Measurements from ENCODE around the gene ANKLE1. TPM values are rescaled to one million over a fixed set of nuclear protein-coding genes. Genes with fewer than 3 reads are reported as not detected.

Gene ANKLE1
- total RNA-seq, 1 experiment from 2014 or later = 0.16 TPM

DNA sequence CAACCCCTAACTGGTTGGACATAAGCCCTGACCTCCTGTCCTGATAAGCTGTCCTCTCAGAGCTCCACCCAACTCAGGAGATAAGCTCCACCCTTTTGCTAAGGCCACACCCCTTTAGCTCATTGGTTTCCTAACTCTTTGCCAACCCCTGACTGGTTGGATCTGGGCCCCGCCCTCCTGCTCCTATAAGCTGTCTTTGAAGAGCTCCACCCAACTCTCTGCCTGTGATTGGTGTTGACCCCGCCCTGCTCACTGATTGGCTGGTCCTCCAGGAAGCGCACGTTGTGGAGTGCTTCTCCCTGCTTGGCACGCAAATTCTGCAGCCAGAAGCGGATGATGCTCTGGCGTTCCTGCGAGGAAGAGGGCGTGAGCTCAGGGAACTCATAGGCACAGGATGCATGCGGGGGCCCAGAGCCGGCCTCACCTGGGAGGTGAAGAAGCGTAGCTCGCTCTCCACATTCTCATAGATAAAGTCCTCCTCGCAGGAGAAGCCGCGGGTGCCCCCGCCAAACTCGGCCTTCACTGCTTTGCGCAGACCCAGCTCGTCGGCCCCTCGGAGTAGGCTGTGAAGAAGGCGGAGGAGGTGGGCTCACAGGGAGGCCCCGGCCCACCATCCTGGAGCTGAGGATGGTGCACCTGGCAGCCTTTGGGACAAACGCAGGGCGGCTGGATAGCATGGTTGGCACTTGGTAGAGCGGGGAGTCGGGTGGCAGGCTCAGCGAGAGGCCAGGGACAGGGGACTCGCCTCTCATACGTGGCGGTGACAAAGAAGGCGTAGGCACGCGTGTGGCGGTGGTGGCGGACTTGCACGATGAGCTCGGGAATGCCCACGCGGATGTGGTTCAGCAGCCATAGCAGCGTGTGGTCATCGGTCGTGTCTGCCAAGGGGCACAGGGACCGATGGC lies 51.2 kb downstream of the ANKLE1 start:
- H3K36me3 Mint-ChIP-seq (ENCODE audit: insufficient read depth, unreplicated experiment) = peaks cover 23% of the 10 kb centered on the region
- no peaks in the 10 kb centered on the region for H3K9me3 Mint-ChIP-seq (ENCODE audit: unreplicated experiment)
- no TSS peak for BruUV-seq (replicated peaks)
- intact Hi-C loops (cut with micrococcal nuclease) = no loop called here
- H3K27ac Mint-ChIP-seq (ENCODE audit: low read depth, unreplicated experiment) = no peak overlapping the region
- H3K4me1 Mint-ChIP-seq (ENCODE audit: insufficient read depth, unreplicated experiment) = peaks cover 15% of the 10 kb centered on the region
- peak overlapping the region; percentile 29 for H3K4me3 Mint-ChIP-seq (ENCODE audit: unreplicated experiment)
- ChIA-PET POLR2A (interaction anchor here (0.6 to 10.1 kb wide), 10 partner anchors 8 to 871 kb away, joined by 3 to 152 read pairs (median 4); partner anchors contain the start of genes ABHD8, DDA1, MRPL34 and MVB12A), CTCF (interaction anchor here (0.6 to 2.9 kb wide), 6 partner anchors 12 to 59 kb away, joined by 3 to 8 read pairs (median 4); no protein-coding TSS in a partner anchor)
- TF ChIP-seq, protein P1, sequence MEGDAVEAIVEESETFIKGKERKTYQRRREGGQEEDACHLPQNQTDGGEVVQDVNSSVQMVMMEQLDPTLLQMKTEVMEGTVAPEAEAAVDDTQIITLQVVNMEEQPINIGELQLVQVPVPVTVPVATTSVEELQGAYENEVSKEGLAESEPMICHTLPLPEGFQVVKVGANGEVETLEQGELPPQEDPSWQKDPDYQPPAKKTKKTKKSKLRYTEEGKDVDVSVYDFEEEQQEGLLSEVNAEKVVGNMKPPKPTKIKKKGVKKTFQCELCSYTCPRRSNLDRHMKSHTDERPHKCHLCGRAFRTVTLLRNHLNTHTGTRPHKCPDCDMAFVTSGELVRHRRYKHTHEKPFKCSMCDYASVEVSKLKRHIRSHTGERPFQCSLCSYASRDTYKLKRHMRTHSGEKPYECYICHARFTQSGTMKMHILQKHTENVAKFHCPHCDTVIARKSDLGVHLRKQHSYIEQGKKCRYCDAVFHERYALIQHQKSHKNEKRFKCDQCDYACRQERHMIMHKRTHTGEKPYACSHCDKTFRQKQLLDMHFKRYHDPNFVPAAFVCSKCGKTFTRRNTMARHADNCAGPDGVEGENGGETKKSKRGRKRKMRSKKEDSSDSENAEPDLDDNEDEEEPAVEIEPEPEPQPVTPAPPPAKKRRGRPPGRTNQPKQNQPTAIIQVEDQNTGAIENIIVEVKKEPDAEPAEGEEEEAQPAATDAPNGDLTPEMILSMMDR (IDR thresholded peaks at IDR 0.05; ENCODE audit: unreplicated experiment) = no peak
- no peaks in the 10 kb centered on the region for H3K27me3 Mint-ChIP-seq (ENCODE audit: insufficient read depth, unreplicated experiment)
- DNase-seq (ENCODE audit: unreplicated experiment) = peak; percentile 60

DNA sequence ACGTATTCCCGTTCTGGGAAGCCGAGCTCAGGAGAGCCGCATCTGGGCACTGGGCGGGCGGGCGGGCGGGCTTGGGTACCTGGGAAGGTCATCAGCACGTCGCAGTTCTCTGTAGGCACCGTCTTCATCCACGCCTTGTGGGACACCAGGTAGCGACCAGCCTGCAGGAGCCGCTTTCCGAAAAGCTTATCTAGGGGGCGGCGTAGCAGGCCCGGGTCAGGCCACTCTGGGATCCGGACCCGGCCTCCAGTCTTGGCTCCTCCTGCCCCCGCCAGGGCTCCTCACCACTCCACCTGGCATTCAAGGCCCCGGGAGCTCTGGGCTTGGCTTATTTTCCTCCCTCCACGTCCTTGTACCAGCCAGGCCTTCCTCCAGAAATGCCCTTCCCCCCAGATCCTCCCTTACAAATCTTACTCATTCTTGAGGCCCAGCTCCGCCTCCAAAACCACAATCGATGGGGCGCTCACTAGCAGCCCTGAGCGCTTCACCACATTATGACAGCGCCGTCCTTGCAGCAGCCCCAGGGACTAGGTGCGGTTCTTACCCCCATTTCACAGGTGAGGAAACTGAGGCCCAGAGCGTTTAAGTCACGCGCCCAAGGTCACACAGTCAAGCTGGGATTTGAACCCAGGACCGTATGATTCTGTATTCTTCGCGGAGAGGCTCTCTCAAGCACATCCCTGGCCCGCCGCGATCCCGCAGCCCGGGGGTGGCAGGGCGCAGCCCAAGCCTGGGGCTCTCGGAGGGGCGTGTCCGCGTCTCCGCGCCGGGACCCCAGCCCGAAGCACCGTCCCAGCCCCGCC lies 52.1 kb downstream of the ANKLE1 start:
- TF ChIP-seq, protein P1 (IDR thresholded peaks at IDR 0.05; ENCODE audit: unreplicated experiment) = no peak
- H3K36me3 Mint-ChIP-seq (ENCODE audit: insufficient read depth, unreplicated experiment) = peaks cover 23% of the 10 kb centered on the region
- H3K4me3 Mint-ChIP-seq (ENCODE audit: unreplicated experiment) = peak overlapping the region; percentile 79
- no TSS peak for BruUV-seq (replicated peaks)
- H3K4me1 Mint-ChIP-seq (ENCODE audit: insufficient read depth, unreplicated experiment) = peaks cover 15% of the 10 kb centered on the region
- CTCF ChIA-PET = interaction anchor here (0.6 to 2.9 kb wide), 6 partner anchors 12 to 58 kb away, joined by 3 to 8 read pairs (median 4); no protein-coding TSS in a partner anchor
- POLR2A ChIA-PET = interaction anchor here (0.6 to 10.1 kb wide), 12 partner anchors 9 to 870 kb away, joined by 3 to 152 read pairs (median 4); partner anchors contain the start of genes ABHD8, DDA1, MRPL34 and MVB12A
- peak overlapping the region; percentile 69 for H3K27ac Mint-ChIP-seq (ENCODE audit: low read depth, unreplicated experiment)
- H3K9me3 Mint-ChIP-seq (ENCODE audit: unreplicated experiment) = no peaks in the 10 kb centered on the region
- intact Hi-C loops (cut with micrococcal nuclease) = loop anchor here (1.0 kb wide), 2 partner anchors 17 to 29 kb away; partner anchors contain the start of gene MRPL34
- peak; percentile 90 for DNase-seq (ENCODE audit: unreplicated experiment)
- no peaks in the 10 kb centered on the region for H3K27me3 Mint-ChIP-seq (ENCODE audit: insufficient read depth, unreplicated experiment)

DNA sequence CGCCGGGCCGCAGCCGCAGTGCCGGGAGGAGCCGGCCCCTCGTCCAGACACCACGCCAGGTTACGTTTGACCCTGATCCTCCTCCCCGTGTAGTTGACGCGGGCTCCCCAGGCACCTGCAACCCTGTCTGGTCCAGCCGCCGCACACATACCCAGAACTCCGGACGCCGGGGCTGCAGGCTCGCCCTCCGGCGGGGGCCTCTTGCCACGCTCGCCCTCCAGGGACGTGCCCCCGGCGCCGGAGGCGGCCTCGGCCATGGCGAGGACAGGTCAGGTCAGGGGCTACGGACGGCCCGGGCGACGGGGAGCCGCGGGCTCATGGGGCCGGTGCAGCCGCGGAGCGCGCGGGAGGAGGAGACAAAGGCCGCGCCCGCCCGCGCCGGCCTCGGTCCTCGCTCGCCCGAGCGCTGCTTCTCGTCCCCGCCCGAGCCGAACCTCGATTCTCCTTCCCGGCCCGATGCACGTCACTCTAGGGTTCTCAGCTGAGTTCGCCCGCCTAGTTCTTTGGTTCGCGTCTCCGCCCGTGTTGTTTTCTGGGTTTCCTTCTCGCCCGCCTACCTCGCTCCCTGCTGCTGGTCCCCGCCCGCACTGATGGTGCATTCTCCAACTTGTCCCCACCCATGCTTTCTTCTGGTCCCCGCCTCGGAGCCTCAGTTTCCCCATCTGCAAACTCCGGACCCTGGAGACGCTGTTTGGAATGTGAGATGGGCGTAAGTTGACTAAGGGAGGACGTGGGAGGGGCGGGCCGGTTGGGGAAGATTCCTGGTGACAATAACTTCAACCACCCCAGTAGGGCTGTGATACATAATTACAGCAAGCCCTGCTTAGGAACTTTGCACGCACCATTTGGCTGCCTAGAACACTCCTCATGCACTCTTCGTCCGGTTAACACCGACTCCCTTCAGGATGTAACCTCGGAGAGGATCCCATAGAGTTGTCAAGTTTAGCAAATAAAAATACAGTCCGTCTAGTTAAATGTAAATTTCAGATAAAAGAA lies 53.0 kb downstream of the ANKLE1 start, which contains the start of gene ANO8:
Gene ANO8 (minus strand): TSS at position 442 of the 996 bp plus-strand sequence. CDS start 185 bp downstream, at position 257.
- Mint-ChIP-seq H3K36me3 (ENCODE audit: insufficient read depth, unreplicated experiment) (peaks cover 23% of the 10 kb centered on the region), H3K9me3 (ENCODE audit: unreplicated experiment) (no peaks in the 10 kb centered on the region), H3K4me1 (ENCODE audit: insufficient read depth, unreplicated experiment) (peaks cover 15% of the 10 kb centered on the region), H3K27ac (ENCODE audit: low read depth, unreplicated experiment) (peak within 1 kb of the TSS; percentile 69), H3K27me3 (ENCODE audit: insufficient read depth, unreplicated experiment) (no peaks in the 10 kb centered on the region), H3K4me3 (ENCODE audit: unreplicated experiment) (peak within 1 kb of the TSS; percentile 79)
- ChIA-PET POLR2A (interaction anchor here (0.7 to 10.1 kb wide), 12 partner anchors 8 to 526 kb away, joined by 3 to 152 read pairs (median 6); partner anchors contain the start of genes ABHD8, DDA1, MRPL34 and MVB12A), CTCF (interaction anchor here (0.6 to 1.4 kb wide), 6 partner anchors 10 to 43 kb away, joined by 3 to 5 read pairs (median 4); partner anchors contain the start of gene MRPL34)
- TF ChIP-seq, protein P1 (IDR thresholded peaks at IDR 0.05; ENCODE audit: unreplicated experiment) = no peak
- intact Hi-C loops (cut with micrococcal nuclease) = loop anchor here (1.0 kb wide), 2 partner anchors 17 to 29 kb away; partner anchors contain the start of gene MRPL34
- no TSS peak for BruUV-seq (replicated peaks)
- DNase-seq (ENCODE audit: unreplicated experiment) = peak; percentile 98

Measured in MCF 10A (cell line).